GM19328 (cell line): ENCODE data around the gene DNAH3.
"Not testable (repeated sequence)": the region's sequence is repeated elsewhere in the genome, so short reads cannot be mapped to it uniquely, and the experiment has no call there.

Experiments used
- ATAC-seq: cut with Tn5 transposase; IDR thresholded peaks from one replicate; pipeline ENCODE4 v1.9.1; 2021; ENCODE audit warnings: mild to moderate bottlenecking, moderate library complexity; ENCODE audit not compliant: unreplicated experiment

DNAH3 gene, protein sequence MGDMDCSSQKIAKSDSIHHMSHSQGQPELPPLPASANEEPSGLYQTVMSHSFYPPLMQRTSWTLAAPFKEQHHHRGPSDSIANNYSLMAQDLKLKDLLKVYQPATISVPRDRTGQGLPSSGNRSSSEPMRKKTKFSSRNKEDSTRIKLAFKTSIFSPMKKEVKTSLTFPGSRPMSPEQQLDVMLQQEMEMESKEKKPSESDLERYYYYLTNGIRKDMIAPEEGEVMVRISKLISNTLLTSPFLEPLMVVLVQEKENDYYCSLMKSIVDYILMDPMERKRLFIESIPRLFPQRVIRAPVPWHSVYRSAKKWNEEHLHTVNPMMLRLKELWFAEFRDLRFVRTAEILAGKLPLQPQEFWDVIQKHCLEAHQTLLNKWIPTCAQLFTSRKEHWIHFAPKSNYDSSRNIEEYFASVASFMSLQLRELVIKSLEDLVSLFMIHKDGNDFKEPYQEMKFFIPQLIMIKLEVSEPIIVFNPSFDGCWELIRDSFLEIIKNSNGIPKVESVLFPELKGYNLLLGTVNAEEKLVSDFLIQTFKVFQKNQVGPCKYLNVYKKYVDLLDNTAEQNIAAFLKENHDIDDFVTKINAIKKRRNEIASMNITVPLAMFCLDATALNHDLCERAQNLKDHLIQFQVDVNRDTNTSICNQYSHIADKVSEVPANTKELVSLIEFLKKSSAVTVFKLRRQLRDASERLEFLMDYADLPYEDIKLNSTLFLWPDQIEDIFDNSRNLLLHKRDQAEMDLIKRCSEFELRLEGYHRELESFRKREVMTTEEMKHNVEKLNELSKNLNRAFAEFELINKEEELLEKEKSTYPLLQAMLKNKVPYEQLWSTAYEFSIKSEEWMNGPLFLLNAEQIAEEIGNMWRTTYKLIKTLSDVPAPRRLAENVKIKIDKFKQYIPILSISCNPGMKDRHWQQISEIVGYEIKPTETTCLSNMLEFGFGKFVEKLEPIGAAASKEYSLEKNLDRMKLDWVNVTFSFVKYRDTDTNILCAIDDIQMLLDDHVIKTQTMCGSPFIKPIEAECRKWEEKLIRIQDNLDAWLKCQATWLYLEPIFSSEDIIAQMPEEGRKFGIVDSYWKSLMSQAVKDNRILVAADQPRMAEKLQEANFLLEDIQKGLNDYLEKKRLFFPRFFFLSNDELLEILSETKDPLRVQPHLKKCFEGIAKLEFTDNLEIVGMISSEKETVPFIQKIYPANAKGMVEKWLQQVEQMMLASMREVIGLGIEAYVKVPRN (N-terminal part only)

DNA sequence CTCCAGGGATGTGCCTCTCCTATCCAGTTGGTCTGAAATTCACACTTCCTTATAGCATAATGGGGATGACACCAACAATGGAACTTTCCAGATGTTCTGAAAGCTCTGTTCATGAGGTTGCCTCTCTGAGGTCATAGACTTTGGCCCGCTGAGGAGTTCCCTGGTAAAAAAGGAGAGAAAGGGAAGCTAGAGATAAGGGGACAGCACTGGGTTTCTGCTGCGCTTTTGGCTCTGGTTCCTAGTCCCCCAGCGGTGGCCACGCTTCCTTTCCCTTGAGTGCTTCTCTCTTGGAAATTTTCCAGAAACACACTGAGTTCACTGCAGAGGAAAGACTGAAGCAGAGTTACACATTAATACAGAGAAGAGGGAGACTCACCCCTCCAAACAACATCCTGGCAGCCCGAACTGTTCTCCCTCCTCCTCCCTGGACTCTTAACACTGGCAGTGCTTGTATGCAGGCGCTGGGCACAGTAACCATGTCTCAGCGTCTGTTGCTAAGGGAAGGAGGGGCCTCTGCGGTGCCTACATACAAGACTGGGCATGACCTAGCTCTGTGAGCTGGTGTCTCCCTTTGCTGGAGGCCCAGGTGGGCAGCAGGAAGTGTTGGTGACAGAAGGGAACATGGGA, at the start of gene DNAH3:
Gene DNAH3 (minus strand): TSS at position 472 of the 627 bp plus-strand sequence. CDS start 527 bp downstream, outside the sequence.
- ATAC-seq = no peak

DNA sequence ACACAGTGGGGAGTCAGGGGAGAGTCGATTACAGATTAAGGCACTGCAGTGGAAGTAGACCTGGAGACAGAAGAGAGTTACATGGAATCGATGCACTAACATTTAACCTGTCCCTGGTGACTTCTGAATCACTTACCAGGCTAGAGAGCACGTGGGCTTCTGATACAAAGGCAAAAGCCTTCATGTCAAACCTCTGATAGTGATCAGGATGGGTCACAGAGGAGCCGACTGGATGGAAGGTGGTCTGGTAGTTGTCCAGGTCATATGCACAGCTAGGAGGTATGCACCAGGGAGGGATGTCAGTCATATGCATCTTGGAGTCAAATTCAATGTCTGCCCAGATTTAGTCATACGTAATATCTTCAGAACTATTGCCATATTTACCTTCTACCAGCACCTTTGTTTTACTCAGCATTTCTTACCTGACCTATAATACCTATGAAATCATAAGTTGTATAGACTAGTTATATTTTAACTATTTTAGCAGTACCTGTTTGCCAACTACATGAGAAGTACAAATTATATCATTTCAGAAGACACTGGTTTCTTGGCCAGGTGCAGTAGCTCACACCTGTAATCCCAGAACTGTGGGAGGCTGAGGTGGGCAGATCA, 49.1 kb upstream of the DNAH3 start:
- ATAC-seq = no peak

DNA sequence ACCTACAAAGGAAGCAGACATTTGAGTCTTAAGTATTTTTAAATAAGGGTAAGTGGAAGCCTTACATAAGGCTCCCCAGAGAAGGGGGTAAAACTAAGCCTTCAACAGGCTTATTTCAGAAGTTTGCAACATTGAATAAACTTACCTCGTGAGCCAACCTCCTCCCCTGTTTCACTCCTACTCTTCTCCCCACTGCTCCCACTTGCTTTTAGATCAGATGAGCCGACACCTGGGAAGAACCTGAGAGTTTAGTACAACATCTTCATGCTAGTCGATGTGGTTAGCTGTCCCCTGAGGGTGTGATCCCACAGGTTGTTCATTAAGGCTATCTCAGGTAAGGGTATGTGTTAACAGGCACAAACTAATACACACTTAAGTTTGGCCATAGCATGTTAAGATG, 47.0 kb upstream of the DNAH3 start:
- no peak for ATAC-seq

DNA sequence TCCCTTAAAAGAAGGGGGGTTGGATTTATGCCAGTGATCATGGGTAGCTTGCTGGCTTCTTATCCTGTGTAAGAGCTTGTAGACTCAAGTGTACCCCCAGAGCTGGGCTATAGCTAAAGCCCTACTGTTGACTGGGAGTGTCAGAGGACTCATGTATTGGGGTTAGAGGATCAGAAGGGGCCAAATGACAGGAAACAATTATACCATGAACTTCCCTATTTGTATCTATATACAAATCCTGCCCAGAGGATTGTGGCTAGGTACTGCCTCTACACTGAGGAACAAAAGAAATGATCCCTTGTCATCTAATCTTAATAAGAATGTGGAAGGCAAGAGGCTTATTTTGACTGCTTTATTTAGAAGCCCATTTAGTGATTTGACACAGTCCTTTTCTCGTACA, 46.5 kb upstream of the DNAH3 start:
- ATAC-seq = no peak

DNA sequence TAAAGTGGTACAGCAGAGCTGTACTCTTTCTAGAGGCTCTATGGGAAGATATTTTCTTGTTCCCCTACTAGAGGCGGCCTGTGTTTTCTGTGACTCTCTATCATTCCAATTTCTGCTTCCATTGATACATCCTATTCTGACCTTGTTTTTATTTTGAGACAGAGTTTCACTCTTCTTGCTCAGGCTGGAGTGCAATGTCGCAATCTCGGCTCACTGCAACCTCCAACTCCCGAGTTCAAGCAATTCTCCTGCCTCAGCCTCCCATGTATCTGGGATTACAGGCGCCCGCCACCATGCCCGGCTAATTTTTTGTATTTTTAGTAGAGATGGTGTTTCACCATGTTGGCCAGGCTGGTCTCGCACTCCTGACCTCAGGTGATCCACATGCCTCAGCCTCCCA, 44.7 kb upstream of the DNAH3 start:
- not testable (repeated sequence) for ATAC-seq

DNA sequence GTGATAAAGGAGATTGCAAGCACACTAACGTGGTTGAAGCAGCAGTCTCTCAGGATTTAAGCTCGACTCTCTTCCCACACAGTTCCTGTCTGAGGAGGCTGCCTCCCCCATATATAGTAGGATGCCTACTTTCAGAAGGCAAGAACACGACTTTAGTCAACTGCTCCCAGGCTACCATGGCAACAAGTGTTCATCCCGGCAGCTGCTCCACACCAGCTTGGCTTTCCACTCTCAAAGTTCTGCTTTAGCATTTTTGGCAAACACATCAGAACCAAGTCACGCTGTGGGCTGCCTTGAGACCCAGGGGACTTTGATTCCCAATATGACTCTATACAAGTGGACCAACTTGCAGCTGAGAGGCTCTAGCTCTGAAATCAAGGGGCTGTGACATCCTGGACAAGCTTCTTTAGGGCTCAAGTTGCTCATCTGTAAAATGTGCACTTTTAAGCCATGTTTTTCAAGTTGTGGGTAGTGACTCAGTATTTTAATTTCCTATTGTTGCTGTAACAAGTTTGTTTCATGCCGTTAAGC, 44.2 kb upstream of the DNAH3 start:
- no peak for ATAC-seq

DNA sequence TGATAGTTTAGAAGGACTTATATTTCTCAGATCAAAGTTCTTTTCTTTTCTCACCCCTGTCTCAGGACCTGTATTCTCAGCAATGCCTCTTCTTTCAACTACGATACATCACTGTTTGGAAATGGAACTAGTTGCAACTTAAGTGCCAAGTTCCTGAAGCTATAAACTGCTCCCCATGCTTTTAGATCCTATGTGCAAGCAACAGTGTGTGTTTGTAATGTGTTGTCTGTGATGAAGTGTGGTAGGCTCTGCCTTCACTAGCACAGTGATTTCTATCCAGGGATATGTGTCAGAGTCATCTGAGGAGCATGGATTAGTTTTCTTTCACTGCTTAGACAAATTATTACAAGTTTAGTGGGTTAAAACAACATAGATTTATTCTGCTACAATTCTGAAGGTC, 42.3 kb upstream of the DNAH3 start:
- no peak for ATAC-seq

DNA sequence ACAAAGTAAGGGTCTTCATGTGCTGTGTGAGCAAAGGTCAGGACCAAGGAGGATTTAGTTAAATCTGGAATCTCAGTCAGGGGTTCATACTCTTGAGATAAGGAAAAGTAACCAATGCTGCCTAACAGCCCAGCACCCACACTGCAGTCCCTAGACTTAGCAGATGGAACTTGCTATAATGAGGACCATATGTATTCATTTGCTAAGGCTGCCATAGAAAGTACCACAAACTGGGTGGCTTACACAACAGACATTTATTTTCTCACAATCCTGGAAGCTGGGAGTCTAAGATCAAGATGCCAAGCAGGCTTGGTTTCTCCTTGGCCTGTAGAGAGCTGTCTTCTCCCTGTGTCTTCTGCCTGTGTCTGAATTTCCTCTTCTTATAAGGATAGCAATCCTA, 40.0 kb upstream of the DNAH3 start:
- ATAC-seq = no peak

DNA sequence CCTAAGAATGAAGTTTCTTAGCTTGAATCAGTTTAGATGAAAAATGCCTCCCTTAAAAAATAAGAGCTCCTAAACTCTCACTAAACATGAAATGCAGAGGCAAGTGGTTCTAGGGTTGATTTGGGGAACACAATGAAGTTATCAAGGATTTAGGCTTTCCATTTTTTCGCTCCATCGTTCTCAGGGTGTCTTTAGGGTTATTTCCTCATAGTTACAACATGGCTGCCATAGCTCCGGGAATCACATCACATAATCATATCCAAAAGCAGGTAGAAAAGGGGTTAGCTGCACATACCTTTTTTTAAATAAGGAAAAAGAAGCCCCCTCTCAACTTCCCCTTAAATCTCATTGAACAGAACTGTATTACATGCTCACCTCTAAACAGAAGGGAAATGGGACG, 39.4 kb upstream of the DNAH3 start:
- no peak for ATAC-seq

DNA sequence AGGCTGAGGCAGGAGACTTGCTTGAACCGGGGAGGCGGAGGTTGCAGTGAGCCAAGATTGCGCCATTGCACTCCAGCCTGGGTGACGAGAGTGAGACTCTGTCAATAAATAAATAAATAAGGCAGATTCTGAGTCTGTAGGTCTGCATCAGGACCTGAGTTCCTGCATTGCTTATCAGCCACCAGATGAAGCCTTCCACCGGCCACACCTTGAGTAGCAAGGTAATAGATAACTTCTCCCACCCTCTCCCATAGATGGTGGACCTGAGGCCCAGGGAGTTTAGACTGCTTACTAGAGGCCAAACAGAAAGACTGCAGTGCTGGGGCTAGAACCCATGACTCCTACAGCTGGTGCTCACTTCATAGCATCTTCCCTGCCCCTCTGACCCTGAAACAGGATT, 38.7 kb upstream of the DNAH3 start:
- no peak for ATAC-seq

DNA sequence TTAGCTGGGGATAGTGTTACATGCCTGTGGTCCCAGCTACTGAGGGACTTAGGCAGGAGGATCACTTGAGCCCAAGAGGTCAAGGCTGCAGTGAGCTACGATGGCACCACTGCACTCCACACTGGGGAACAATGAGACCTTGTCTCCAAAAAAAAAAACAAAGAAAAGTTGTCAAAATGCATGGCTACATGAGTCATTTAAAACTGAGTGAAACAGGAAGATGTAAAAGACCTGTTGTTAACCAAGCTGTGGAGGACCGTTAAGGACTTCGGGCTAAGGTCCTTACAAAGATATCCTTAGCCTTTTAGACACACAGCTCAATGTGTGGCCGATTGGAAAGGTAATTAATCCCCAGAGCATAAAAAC, 35.7 kb upstream of the DNAH3 start:
- ATAC-seq = no peak

DNA sequence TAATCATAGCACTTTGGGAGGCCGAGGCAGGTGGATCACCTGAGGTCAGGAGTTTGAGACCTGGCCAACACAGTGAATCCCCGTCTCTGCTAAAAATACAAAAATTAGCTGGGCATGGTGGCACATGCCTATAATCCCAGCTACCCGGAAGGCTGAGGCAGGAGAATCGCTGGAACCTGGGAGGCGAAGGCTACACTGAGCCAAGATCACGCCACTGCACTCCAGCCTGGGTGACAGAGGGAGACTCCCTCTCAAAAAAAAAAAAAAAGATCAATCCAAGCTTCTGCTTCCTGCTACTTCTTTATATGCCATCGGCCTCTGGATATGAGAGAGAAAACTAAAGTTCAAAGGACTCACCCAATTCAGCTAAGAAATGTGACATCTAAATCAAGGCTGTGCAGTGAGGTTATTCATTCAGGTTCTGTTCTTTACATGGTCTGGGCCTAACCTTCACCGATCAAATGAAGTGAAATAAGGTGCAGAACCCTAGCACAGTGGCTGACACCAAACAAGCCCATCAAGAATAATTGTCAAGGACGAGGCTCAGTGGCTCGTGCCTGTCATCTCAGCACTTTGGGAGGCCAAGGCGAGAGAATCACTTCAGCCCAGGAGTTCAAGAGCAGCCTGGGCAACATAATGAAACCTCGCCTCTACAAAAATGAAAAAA, 35.1 kb upstream of the DNAH3 start:
- no peak for ATAC-seq

DNA sequence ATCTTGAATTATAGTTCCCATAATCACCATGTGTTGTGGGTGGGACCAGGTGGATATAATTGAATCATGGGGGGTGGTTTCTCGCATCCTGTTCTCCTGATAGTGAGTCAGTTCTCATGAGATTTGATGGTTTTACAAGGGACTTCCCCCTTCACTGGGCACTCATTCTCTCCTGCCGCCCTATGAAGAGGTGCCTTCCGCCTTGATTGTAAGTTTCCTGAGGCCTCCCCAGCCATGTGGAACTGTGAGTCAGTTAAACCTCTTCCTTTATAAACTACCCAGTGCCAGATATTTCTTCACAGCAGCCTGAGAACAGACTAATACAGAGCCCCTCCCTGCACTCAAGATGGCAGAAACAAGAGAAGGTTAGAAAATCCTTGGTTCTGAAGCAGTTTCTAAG, 34.2 kb upstream of the DNAH3 start:
- ATAC-seq = no peak

DNA sequence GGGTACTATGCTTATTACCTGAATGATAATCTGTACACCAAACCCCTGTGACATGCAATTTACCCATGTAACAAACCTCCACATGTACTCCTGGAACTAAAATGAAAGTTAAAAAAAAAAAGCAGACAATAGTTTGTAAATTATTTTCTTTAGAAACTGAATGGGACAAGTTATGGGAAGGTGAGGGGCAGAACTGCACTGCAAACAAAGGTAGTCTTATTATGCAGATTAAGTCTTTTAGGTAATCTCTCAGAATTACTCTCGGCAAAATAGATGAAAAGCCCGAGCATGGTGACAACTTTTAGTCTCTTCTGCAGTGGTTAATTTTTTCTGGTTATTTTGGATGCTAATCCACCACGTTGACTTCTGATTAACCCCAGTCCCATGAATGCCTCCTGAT, 33.3 kb upstream of the DNAH3 start:
- no peak for ATAC-seq

DNA sequence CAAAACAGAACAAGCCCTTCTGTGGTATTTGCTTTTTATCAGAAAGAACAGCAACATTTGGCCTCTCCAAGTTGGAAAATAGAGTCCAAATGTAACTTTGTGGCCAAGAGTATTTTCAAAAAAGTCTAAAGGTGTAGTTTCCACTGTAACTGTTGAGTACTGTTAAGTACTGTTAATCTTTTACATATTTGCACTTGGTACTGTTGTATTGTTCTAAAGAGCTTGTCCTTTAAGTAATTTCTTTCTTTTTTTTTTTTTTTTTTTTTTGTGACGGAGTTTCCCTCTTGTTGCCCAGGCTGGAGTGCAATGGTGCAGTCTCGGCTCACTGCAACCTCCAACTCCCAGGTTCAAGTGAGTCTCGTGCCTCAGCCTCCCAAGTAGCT, 29.3 kb upstream of the DNAH3 start:
- ATAC-seq = no peak

DNA sequence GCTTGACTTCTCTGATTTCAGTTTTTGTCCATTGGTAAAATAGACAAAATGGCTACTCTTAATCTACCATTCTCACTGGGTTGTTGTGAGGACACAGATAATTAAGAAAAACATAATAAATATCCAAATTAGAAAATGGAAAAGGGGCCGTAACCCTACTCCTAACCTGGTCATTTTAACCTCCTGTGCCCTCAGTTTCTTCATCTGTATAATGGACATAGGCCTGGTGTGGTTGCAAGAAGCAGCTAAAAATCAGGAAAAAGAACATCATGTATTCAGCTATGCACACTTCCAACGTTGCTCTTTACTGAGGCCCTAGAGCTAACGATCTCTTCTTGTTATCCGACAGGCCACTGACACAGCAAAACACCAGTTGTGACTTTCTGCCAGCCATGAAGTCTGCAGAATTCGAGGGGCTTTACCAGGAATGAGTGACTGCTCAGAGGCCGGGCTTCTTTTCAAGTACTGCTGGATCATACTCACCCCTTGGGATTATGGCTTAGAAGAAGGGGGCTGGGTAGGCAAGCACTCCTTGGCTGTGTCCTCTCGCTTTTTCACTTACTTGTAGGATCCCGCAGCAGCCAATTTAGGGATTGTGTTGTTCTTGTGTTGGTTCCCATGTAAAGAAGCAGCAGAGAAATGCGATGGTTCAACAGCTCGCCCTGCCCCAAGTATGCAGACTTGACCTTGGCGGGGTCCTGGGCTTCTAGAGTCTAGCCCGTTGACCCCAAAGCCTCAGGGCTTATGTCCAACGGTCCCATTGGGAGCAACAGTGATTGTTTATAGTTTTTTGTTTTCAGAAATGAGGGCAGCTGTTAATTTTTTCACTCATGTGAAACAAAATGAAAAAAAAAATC, 28.7 kb upstream of the DNAH3 start:
- ATAC-seq = no peak

DNA sequence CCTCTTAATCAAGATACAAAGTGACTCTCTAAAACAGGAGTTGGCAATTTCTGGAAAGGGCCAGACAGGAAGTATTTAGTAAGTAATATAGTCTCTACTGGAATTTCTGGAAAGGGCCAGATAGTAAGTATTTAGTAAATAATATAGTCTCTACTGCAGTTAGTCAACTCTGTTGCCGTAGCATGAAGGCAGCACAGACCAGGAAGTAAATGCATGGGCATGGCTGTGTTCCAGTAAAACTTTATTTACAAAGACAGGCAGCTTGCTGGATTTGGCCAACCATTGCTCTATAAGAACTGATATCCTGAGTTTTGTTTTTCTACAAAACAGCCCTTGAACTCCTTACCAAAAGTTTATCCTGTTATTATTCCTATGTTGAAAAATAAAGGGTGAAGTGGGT, 24.8 kb upstream of the DNAH3 start:
- ATAC-seq = no peak

DNA sequence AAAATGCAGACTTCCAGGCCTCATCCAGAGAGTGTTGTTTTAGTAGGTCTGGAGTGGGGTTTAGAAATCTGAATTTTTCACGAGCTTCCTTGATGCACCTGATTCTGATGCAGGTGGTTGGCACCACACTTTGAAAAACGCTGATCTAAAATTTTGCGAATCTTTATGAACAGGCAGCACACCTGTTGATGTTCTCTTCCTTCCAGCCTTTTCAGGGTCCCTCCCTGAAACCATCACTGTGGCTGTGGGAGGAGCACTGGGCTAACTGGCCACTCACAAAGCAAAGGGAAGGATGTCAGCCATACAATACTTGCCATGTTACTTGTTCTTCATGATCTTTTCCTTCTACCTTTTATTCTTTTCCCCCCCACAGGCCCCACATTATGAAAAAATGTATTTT, 22.0 kb upstream of the DNAH3 start:
- ATAC-seq = no peak

DNA sequence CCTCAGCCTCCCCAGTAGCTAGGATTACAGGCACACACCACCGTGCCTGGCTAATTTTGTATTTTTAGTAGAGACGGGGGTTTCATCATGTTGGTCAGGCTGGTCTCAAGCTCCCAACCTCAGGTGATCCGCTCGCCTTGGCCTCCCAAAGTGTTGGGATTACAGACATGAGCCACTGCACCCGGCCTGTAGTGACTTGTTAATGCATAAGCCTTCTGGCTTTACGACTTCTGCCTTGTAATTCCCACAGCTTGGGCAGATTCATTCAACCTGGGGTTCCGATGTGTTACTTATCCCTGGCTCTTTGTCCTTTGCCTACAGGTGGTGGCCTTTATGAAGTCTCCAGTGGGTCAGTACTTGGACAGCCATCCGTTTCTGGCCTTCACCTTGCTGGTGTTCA, 19.5 kb upstream of the DNAH3 start:
- not testable (repeated sequence) for ATAC-seq
